ENCODE measurements around the gene RAPSN. TPM values are rescaled to one million over a fixed set of nuclear protein-coding genes. Genes with fewer than 3 reads are reported as not detected.

Gene RAPSN
- total RNA-seq, 1 donor from 2014 or later: 0.42 TPM

- Mint-ChIP-seq H3K27ac (no peak overlapping the region), H3K4me1 (no peaks in the 10 kb centered on the region), H3K36me3 (ENCODE audit: low read depth) (no peaks in the 10 kb centered on the region), H3K27me3 (no peaks in the 10 kb centered on the region), H3K4me3 (no peak overlapping the region), H3K9me3 (no peaks in the 10 kb centered on the region)
- intact Hi-C loops (cut with micrococcal nuclease): no loop called here
- DNase-seq: no peak
Observed at GRCh38 chr11:47434011-47434786, 14.7 kb downstream of the RAPSN start.

- Mint-ChIP-seq H3K27ac (no peak overlapping the region), H3K36me3 (ENCODE audit: low read depth) (no peaks in the 10 kb centered on the region), H3K4me3 (no peak overlapping the region), H3K27me3 (no peaks in the 10 kb centered on the region), H3K9me3 (no peaks in the 10 kb centered on the region), H3K4me1 (no peaks in the 10 kb centered on the region)
- no peak for DNase-seq
- intact Hi-C loops (cut with micrococcal nuclease): no loop called here
Observed at GRCh38 chr11:47433157-47433556, 15.8 kb downstream of the RAPSN start.

- Mint-ChIP-seq H3K4me3 (no peak overlapping the region), H3K27me3 (no peaks in the 10 kb centered on the region), H3K4me1 (peaks cover 4% of the 10 kb centered on the region), H3K27ac (no peak overlapping the region), H3K9me3 (no peaks in the 10 kb centered on the region), H3K36me3 (ENCODE audit: low read depth) (no peaks in the 10 kb centered on the region)
- intact Hi-C loops (cut with micrococcal nuclease): no loop called here
- DNase-seq: no peak
Observed at GRCh38 chr11:47431356-47432083, 17.4 kb downstream of the RAPSN start.

GRCh38 chr11:47430524-47430923 is 18.4 kb downstream of the RAPSN start:
- H3K36me3 Mint-ChIP-seq (ENCODE audit: low read depth): peaks cover 6% of the 10 kb centered on the region
- H3K27ac Mint-ChIP-seq: no peak overlapping the region

GRCh38 chr11:47426062-47426956 is 22.6 kb downstream of the RAPSN start, which contains the start of gene PSMC3:
TSS of gene PSMC3 (minus strand) at chr11:47426439. CDS start at chr11:47426279, 160 bp downstream.
- H3K36me3 Mint-ChIP-seq (ENCODE audit: low read depth): peaks cover 33% of the 10 kb centered on the region
- H3K27ac Mint-ChIP-seq: peak within 1 kb of the TSS; percentile 99
- no peaks in the 10 kb centered on the region for H3K9me3 Mint-ChIP-seq
- H3K4me3 Mint-ChIP-seq: peak within 1 kb of the TSS; percentile 100
- intact Hi-C loops (cut with micrococcal nuclease): loop anchor here (1.0 to 2.0 kb wide), 5 partner anchors 18 to 726 kb away; partner anchors contain the start of genes ARFGAP2, ARHGAP1, CELF1 and SLC39A13
- DNase-seq: peak; percentile 100
- H3K27me3 Mint-ChIP-seq: no peaks in the 10 kb centered on the region
- H3K4me1 Mint-ChIP-seq: peaks cover 19% of the 10 kb centered on the region

More at GRCh38 chr11:47430524-47430923, 18.4 kb downstream of the RAPSN start:
- no peak for DNase-seq
- Mint-ChIP-seq H3K4me3 (no peak overlapping the region), H3K4me1 (peaks cover 6% of the 10 kb centered on the region), H3K9me3 (no peaks in the 10 kb centered on the region), H3K27me3 (no peaks in the 10 kb centered on the region)
- intact Hi-C loops (cut with micrococcal nuclease): no loop called here

- peak overlapping the region; percentile 99 for H3K27ac Mint-ChIP-seq
- intact Hi-C loops (cut with micrococcal nuclease): loop anchor here (1.0 to 2.0 kb wide), 5 partner anchors 17 to 725 kb away; partner anchors contain the start of genes ARFGAP2, ARHGAP1, CELF1 and SLC39A13
- H3K4me1 Mint-ChIP-seq: peaks cover 19% of the 10 kb centered on the region
- peaks cover 37% of the 10 kb centered on the region for H3K36me3 Mint-ChIP-seq (ENCODE audit: low read depth)
- no peaks in the 10 kb centered on the region for H3K27me3 Mint-ChIP-seq
- peak overlapping the region; percentile 100 for H3K4me3 Mint-ChIP-seq
- DNase-seq: peak; percentile 67
- H3K9me3 Mint-ChIP-seq: no peaks in the 10 kb centered on the region
Observed at GRCh38 chr11:47425611-47426010, 23.3 kb downstream of the RAPSN start.

GRCh38 chr11:47418454-47419259 is 30.3 kb downstream of the RAPSN start:
- no peak overlapping the region for H3K4me3 Mint-ChIP-seq
- H3K27ac Mint-ChIP-seq: no peak overlapping the region

GRCh38 chr11:47417712-47418111 is 31.2 kb downstream of the RAPSN start:
- no peaks in the 10 kb centered on the region for H3K27me3 Mint-ChIP-seq
- no peak overlapping the region for H3K4me3 Mint-ChIP-seq
- intact Hi-C loops (cut with micrococcal nuclease): no loop called here
- H3K4me1 Mint-ChIP-seq: peaks cover 2% of the 10 kb centered on the region
- no peaks in the 10 kb centered on the region for H3K9me3 Mint-ChIP-seq
- no peak overlapping the region for H3K27ac Mint-ChIP-seq
- peaks cover 54% of the 10 kb centered on the region for H3K36me3 Mint-ChIP-seq (ENCODE audit: low read depth)
- DNase-seq: no peak

More at GRCh38 chr11:47418454-47419259, 30.3 kb downstream of the RAPSN start:
- Mint-ChIP-seq H3K36me3 (ENCODE audit: low read depth) (peaks cover 54% of the 10 kb centered on the region), H3K9me3 (no peaks in the 10 kb centered on the region), H3K27me3 (no peaks in the 10 kb centered on the region), H3K4me1 (peaks cover 2% of the 10 kb centered on the region)
- no peak for DNase-seq
- intact Hi-C loops (cut with micrococcal nuclease): no loop called here

- intact Hi-C loops (cut with micrococcal nuclease): no loop called here
- Mint-ChIP-seq H3K27ac (no peak overlapping the region), H3K36me3 (ENCODE audit: low read depth) (peaks cover 44% of the 10 kb centered on the region), H3K4me3 (no peak overlapping the region), H3K9me3 (no peaks in the 10 kb centered on the region), H3K27me3 (no peaks in the 10 kb centered on the region), H3K4me1 (peaks cover 2% of the 10 kb centered on the region)
- DNase-seq: no peak
Observed at GRCh38 chr11:47415949-47416472, 32.9 kb downstream of the RAPSN start.

- Mint-ChIP-seq H3K4me3 (no peak overlapping the region), H3K27ac (no peak overlapping the region), H3K4me1 (peaks cover 2% of the 10 kb centered on the region), H3K36me3 (ENCODE audit: low read depth) (peaks cover 40% of the 10 kb centered on the region), H3K27me3 (no peaks in the 10 kb centered on the region), H3K9me3 (no peaks in the 10 kb centered on the region)
- intact Hi-C loops (cut with micrococcal nuclease): no loop called here
- DNase-seq: no peak
Observed at GRCh38 chr11:47415091-47415854, 33.7 kb downstream of the RAPSN start.

GRCh38 chr11:47414685-47415070 is 34.3 kb downstream of the RAPSN start:
- intact Hi-C loops (cut with micrococcal nuclease): no loop called here
- Mint-ChIP-seq H3K4me1 (no peaks in the 10 kb centered on the region), H3K9me3 (no peaks in the 10 kb centered on the region), H3K4me3 (no peak overlapping the region), H3K27me3 (no peaks in the 10 kb centered on the region), H3K36me3 (ENCODE audit: low read depth) (peaks cover 35% of the 10 kb centered on the region), H3K27ac (no peak overlapping the region)
- DNase-seq: no peak

Measured in activated CD4-positive, alpha-beta T cell treated with anti-CD3 and anti-CD28 coated beads, Interleukin-2, amount 10 ng/mL, durations not matched to agents 24 days and 14 days (primary cell).